Measurements from ENCODE around the gene SPTBN4.

- TF ChIP-seq, protein P1, sequence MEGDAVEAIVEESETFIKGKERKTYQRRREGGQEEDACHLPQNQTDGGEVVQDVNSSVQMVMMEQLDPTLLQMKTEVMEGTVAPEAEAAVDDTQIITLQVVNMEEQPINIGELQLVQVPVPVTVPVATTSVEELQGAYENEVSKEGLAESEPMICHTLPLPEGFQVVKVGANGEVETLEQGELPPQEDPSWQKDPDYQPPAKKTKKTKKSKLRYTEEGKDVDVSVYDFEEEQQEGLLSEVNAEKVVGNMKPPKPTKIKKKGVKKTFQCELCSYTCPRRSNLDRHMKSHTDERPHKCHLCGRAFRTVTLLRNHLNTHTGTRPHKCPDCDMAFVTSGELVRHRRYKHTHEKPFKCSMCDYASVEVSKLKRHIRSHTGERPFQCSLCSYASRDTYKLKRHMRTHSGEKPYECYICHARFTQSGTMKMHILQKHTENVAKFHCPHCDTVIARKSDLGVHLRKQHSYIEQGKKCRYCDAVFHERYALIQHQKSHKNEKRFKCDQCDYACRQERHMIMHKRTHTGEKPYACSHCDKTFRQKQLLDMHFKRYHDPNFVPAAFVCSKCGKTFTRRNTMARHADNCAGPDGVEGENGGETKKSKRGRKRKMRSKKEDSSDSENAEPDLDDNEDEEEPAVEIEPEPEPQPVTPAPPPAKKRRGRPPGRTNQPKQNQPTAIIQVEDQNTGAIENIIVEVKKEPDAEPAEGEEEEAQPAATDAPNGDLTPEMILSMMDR (IDR thresholded peaks at IDR 0.05), result no peak
- TF ChIP-seq POLR2A (IDR thresholded peaks at IDR 0.05) (peak; percentile 51), POLR2AphosphoS5 (IDR thresholded peaks at IDR 0.05) (peak in 2 of 3 donors; percentile 61 to 77)
Observed at GRCh38 chr19:40576585-40577451, 110.0 kb downstream of the SPTBN4 start, which contains the start of gene SHKBP1.
